ENCODE data around the gene STK39.

DNA sequence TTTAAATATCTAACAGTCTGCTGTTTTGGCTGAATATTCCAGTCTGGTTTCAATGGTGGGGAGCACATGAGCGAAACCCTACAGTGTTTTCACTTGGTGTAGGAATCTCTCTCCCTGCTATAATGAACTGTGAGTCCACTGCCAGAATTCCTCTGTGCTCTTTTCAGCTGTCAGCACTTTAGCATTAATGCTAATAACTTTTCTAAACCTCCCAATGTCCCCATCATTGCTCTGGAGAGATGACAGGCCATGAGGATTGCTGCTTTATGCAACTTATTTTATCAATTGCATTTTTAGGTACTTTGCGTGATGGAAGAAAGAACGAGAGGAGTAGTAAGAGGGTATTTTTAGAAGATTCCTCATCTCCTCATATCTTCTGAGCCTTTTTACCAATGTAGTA is 25.3 kb downstream of the STK39 start:
- TF ChIP-seq, protein P1, sequence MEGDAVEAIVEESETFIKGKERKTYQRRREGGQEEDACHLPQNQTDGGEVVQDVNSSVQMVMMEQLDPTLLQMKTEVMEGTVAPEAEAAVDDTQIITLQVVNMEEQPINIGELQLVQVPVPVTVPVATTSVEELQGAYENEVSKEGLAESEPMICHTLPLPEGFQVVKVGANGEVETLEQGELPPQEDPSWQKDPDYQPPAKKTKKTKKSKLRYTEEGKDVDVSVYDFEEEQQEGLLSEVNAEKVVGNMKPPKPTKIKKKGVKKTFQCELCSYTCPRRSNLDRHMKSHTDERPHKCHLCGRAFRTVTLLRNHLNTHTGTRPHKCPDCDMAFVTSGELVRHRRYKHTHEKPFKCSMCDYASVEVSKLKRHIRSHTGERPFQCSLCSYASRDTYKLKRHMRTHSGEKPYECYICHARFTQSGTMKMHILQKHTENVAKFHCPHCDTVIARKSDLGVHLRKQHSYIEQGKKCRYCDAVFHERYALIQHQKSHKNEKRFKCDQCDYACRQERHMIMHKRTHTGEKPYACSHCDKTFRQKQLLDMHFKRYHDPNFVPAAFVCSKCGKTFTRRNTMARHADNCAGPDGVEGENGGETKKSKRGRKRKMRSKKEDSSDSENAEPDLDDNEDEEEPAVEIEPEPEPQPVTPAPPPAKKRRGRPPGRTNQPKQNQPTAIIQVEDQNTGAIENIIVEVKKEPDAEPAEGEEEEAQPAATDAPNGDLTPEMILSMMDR (conservative IDR thresholded peaks at IDR 0.05; ENCODE audit: low read depth, low read length) = no peak
- no peak for TF ChIP-seq EZH2 (IDR thresholded peaks at IDR 0.05; ENCODE audit: borderline replicate concordance, low read depth, low read length, poor library complexity, severe bottlenecking)

All from A673 (cell line).